ENCODE data around the gene ZGLP1.
"Not testable (repeated sequence)": the region's sequence is repeated elsewhere in the genome, so short reads cannot be mapped to it uniquely, and the experiment has no call there.

ZGLP1 gene

DNA sequence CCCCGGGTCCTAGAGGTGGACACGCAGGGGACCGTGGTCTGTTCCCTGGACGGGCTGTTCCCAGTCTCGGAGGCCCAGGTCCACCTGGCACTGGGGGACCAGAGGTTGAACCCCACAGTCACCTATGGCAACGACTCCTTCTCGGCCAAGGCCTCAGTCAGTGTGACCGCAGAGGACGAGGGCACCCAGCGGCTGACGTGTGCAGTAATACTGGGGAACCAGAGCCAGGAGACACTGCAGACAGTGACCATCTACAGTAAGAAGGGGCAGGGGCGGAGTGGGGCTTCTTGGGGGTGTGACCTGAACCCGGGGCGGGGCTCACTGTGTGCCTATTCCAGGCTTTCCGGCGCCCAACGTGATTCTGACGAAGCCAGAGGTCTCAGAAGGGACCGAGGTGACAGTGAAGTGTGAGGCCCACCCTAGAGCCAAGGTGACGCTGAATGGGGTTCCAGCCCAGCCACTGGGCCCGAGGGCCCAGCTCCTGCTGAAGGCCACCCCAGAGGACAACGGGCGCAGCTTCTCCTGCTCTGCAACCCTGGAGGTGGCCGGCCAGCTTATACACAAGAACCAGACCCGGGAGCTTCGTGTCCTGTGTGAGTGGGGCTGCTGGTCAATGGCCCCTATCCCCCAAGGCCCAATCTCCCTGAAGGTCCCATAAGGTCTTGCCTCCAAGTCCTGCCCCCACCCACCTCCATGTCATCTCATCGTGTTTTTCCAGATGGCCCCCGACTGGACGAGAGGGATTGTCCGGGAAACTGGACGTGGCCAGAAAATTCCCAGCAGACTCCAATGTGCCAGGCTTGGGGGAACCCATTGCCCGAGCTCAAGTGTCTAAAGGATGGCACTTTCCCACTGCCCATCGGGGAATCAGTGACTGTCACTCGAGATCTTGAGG is 25.3 kb downstream of the ZGLP1 start:
- ChIA-PET CTCF (no interaction called here), POLR2A (interaction anchor here (2.3 kb wide), 1 partner anchor 96 kb away, joined by 7 read pairs; the partner anchor contains the start of gene TYK2)
- DNase-seq (ENCODE audit: extremely low spot score): no peak
- TF ChIP-seq HDGF (IDR thresholded peaks at IDR 0.05; ENCODE audit: borderline replicate concordance) (no peak), LEF1 (IDR thresholded peaks at IDR 0.05; ENCODE audit: borderline replicate concordance) (no peak), TARDBP (IDR thresholded peaks at IDR 0.05) (no peak), NFRKB (IDR thresholded peaks at IDR 0.05) (no peak), FOXK2 (IDR thresholded peaks at IDR 0.05) (no peak), CTBP1 (IDR thresholded peaks at IDR 0.05; ENCODE audit: borderline replicate concordance) (no peak), BHLHE40 (IDR thresholded peaks at IDR 0.05; ENCODE audit: borderline replicate concordance) (no peak), L3MBTL2 (conservative IDR thresholded peaks at IDR 0.05) (no peak), ZNF384 (IDR thresholded peaks at IDR 0.05) (no peak), FOXM1 (IDR thresholded peaks at IDR 0.05; ENCODE audit: borderline replicate concordance) (no peak), SP1 (IDR thresholded peaks at IDR 0.05) (no peak), ELF4 (IDR thresholded peaks at IDR 0.05) (no peak), SUZ12 (IDR thresholded peaks at IDR 0.05) (no peak), FOXA1 (IDR thresholded peaks at IDR 0.05) (no peak), ARNT (IDR thresholded peaks at IDR 0.05) (no peak)
- TF ChIP-seq, protein P1, sequence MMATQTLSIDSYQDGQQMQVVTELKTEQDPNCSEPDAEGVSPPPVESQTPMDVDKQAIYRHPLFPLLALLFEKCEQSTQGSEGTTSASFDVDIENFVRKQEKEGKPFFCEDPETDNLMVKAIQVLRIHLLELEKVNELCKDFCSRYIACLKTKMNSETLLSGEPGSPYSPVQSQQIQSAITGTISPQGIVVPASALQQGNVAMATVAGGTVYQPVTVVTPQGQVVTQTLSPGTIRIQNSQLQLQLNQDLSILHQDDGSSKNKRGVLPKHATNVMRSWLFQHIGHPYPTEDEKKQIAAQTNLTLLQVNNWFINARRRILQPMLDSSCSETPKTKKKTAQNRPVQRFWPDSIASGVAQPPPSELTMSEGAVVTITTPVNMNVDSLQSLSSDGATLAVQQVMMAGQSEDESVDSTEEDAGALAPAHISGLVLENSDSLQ (IDR thresholded peaks at IDR 0.05): no peak

DNA sequence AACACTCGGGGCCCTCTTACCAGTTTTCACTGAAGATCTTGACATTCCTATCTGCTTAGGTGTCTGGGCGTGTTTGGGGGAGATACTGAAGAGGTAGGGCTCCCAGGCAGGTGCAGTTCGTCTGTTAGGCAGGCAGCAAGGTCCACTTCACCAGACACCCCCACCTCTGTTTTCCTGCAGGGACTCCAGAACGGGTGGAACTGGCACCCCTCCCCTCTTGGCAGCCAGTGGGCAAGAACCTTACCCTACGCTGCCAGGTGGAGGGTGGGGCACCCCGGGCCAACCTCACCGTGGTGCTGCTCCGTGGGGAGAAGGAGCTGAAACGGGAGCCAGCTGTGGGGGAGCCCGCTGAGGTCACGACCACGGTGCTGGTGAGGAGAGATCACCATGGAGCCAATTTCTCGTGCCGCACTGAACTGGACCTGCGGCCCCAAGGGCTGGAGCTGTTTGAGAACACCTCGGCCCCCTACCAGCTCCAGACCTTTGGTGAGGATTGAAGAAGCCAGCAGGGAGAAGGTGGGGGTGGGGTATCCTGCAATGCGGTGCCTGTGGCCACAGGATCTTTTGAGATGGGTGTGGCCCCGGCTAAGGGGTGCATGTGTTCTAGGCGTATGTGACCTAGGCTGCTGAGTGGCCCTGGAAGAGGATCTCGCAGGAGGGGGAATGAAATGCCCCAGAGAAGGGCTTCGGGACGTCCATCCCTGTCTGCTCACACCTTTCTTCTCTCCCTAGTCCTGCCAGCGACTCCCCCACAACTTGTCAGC is 26.1 kb downstream of the ZGLP1 start:
- no peak for TF ChIP-seq L3MBTL2 (conservative IDR thresholded peaks at IDR 0.05)
- TF ChIP-seq TARDBP (IDR thresholded peaks at IDR 0.05): no peak
- TF ChIP-seq ARNT (IDR thresholded peaks at IDR 0.05): no peak
- TF ChIP-seq FOXK2 (IDR thresholded peaks at IDR 0.05): no peak
- TF ChIP-seq BHLHE40 (IDR thresholded peaks at IDR 0.05; ENCODE audit: borderline replicate concordance): no peak
- TF ChIP-seq, protein P1 (IDR thresholded peaks at IDR 0.05): no peak
- TF ChIP-seq FOXM1 (IDR thresholded peaks at IDR 0.05; ENCODE audit: borderline replicate concordance): no peak
- TF ChIP-seq SP1 (IDR thresholded peaks at IDR 0.05): no peak
- no peak for TF ChIP-seq SUZ12 (IDR thresholded peaks at IDR 0.05)
- no peak for TF ChIP-seq FOXA1 (IDR thresholded peaks at IDR 0.05)
- TF ChIP-seq ELF4 (IDR thresholded peaks at IDR 0.05): no peak
- TF ChIP-seq LEF1 (IDR thresholded peaks at IDR 0.05; ENCODE audit: borderline replicate concordance): no peak
- no peak for TF ChIP-seq NFRKB (IDR thresholded peaks at IDR 0.05)
- TF ChIP-seq ZNF384 (IDR thresholded peaks at IDR 0.05): no peak
- TF ChIP-seq HDGF (IDR thresholded peaks at IDR 0.05; ENCODE audit: borderline replicate concordance): no peak
- TF ChIP-seq CTBP1 (IDR thresholded peaks at IDR 0.05; ENCODE audit: borderline replicate concordance): no peak
- ChIA-PET CTCF (no interaction called here), POLR2A (no interaction called here)
- DNase-seq (ENCODE audit: extremely low spot score): no peak

DNA sequence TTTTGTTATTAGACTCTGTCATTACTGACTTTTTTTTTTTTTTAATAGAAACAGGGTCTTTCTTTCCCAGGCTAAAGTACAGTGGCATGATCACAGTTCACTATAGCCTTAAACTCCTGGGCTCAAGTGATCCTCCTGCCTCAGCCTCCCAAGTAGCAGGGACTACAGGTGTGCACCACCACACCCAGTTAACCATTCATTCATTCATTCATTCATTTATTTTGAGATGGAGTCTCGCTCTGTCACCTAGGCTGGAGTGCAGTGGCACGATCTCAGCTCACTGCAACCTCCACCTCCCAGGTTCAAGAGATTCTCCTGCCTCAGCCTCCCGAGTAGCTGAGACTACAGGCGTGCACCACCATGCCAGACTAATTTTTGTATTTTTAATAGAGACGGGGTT is 27.6 kb downstream of the ZGLP1 start:
- POLR2A ChIA-PET; DNase-seq (ENCODE audit: extremely low spot score); CTCF ChIA-PET: not testable (repeated sequence)

DNA sequence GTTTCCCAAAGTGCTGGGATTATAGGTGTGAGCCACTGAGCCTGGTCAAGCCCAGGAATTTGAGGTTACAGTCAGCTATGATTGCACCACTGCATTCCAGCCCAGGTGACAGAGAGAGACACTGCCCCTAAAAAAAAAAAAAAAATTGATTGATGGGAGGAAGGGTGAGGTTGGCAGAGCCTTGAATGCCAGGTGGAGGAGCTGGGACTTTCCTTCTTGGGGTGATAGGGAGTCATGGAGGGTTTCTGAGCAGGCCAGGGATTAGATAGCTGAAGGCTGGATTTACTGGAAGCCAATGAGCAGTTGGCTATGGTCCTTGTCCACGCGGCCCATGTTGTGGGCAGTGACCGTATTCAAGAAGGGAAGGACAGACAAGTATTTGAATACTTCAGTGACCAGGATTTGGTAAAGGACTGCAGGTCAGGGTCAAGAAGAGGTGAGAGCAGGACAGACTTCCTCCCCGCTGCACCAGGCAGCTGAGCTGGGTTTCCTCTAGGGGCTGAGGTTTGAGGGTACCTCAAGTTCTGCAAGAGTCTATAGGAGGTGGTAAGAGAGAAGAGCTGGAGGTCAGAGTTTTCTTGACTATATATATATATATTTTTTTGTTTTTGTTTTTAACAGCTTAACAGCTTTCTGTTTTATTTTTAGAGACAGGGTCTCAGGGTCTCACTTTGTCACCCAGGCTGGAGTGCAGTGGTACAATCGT is 29.7 kb downstream of the ZGLP1 start:
- POLR2A ChIA-PET: interaction anchor here (0.9 kb wide), 1 partner anchor 9 kb away, joined by 4 read pairs; the partner anchor contains the start of gene ICAM5
- no peak for TF ChIP-seq ARNT (IDR thresholded peaks at IDR 0.05)
- no peak for TF ChIP-seq ZNF384 (IDR thresholded peaks at IDR 0.05)
- no peak for TF ChIP-seq HDGF (IDR thresholded peaks at IDR 0.05; ENCODE audit: borderline replicate concordance)
- no peak for TF ChIP-seq FOXA1 (IDR thresholded peaks at IDR 0.05)
- no peak for TF ChIP-seq FOXK2 (IDR thresholded peaks at IDR 0.05)
- no peak for TF ChIP-seq LEF1 (IDR thresholded peaks at IDR 0.05; ENCODE audit: borderline replicate concordance)
- TF ChIP-seq TARDBP (IDR thresholded peaks at IDR 0.05): no peak
- TF ChIP-seq NFRKB (IDR thresholded peaks at IDR 0.05): no peak
- no peak for TF ChIP-seq L3MBTL2 (conservative IDR thresholded peaks at IDR 0.05)
- TF ChIP-seq BHLHE40 (IDR thresholded peaks at IDR 0.05; ENCODE audit: borderline replicate concordance): no peak
- no peak for TF ChIP-seq FOXM1 (IDR thresholded peaks at IDR 0.05; ENCODE audit: borderline replicate concordance)
- TF ChIP-seq ELF4 (IDR thresholded peaks at IDR 0.05): no peak
- TF ChIP-seq, protein P1 (IDR thresholded peaks at IDR 0.05): no peak
- TF ChIP-seq CTBP1 (IDR thresholded peaks at IDR 0.05; ENCODE audit: borderline replicate concordance): no peak
- no peak for TF ChIP-seq SP1 (IDR thresholded peaks at IDR 0.05)
- no peak for TF ChIP-seq SUZ12 (IDR thresholded peaks at IDR 0.05)
- CTCF ChIA-PET: interaction anchor here (0.6 to 1.7 kb wide), 6 partner anchors 10 to 109 kb away, joined by 3 to 6 read pairs (median 3); partner anchors contain the start of gene ICAM5
- DNase-seq (ENCODE audit: extremely low spot score): no peak

DNA sequence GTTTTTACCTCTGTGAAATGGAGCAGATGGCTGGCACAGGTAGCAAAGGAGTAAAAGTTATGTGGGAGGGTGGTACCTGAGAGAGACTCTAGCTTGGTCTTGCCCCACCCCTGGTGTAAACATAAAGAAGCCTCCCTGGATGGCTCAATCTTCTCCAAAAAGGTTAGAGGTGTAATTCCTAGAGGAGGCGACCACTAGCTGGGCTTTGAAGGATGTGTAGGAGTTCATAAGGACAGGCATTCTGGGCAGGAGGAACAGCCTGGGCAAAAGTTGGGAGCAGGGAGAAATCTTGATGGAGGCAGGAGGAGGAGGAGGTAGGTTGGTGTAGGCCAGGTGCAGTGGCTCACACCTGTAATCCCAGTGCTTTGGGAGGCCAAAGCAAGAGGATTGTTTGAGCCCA is 30.7 kb downstream of the ZGLP1 start:
- no peak for TF ChIP-seq SP1 (IDR thresholded peaks at IDR 0.05)
- no peak for TF ChIP-seq FOXK2 (IDR thresholded peaks at IDR 0.05)
- no peak for TF ChIP-seq FOXM1 (IDR thresholded peaks at IDR 0.05; ENCODE audit: borderline replicate concordance)
- no peak for TF ChIP-seq FOXA1 (IDR thresholded peaks at IDR 0.05)
- no peak for TF ChIP-seq ZNF384 (IDR thresholded peaks at IDR 0.05)
- TF ChIP-seq TARDBP (IDR thresholded peaks at IDR 0.05): no peak
- TF ChIP-seq ELF4 (IDR thresholded peaks at IDR 0.05): no peak
- TF ChIP-seq ARNT (IDR thresholded peaks at IDR 0.05): no peak
- TF ChIP-seq BHLHE40 (IDR thresholded peaks at IDR 0.05; ENCODE audit: borderline replicate concordance): no peak
- TF ChIP-seq CTBP1 (IDR thresholded peaks at IDR 0.05; ENCODE audit: borderline replicate concordance): no peak
- no peak for TF ChIP-seq SUZ12 (IDR thresholded peaks at IDR 0.05)
- TF ChIP-seq LEF1 (IDR thresholded peaks at IDR 0.05; ENCODE audit: borderline replicate concordance): no peak
- TF ChIP-seq L3MBTL2 (conservative IDR thresholded peaks at IDR 0.05): no peak
- no peak for TF ChIP-seq HDGF (IDR thresholded peaks at IDR 0.05; ENCODE audit: borderline replicate concordance)
- TF ChIP-seq, protein P1 (IDR thresholded peaks at IDR 0.05): no peak
- TF ChIP-seq NFRKB (IDR thresholded peaks at IDR 0.05): no peak
- CTCF ChIA-PET: interaction anchor here (1.7 kb wide), 1 partner anchor 9 kb away, joined by 5 read pairs; no protein-coding TSS in a partner anchor
- POLR2A ChIA-PET: no interaction called here

More for the DNA sequence above, 30.7 kb downstream of the ZGLP1 start:
- no peak for DNase-seq (ENCODE audit: extremely low spot score)

Data from HEK293T (cell line).